Testis (tissue), 3 donors: ENCODE data around the gene SNAP25. TPM values are rescaled to one million over a fixed set of nuclear protein-coding genes. Genes with fewer than 3 reads are reported as not detected.

Experiments used
- DNase-seq: peaks from one replicate; pipeline ENCODE4 v3.0.0-alpha.2; 2019
- H3K27ac ChIP-seq, 2 donors: fragments of 200-600 bp; sonication (generic); one replicate each; pipeline ENCODE4 v1.5.1; 2019
- H3K27me3 ChIP-seq: fragments of 200-600 bp; sonication (generic); one replicate; pipeline ENCODE4 v1.5.1; 2019
- H3K36me3 ChIP-seq: fragments of 200-600 bp; sonication (generic); one replicate; pipeline ENCODE4 v1.5.1; 2017; ENCODE audit warnings: low read depth; ENCODE audit errors: missing control alignments
- H3K4me1 ChIP-seq: fragments of 200-600 bp; sonication (generic); one replicate; pipeline ENCODE4 v1.5.1; 2019
- H3K4me3 ChIP-seq, 2 donors: fragments of 200-600 bp; sonication (generic); one replicate each; pipeline ENCODE4 v1.5.1; 2017 to 2019
- H3K9me3 ChIP-seq: fragments of 200-600 bp; sonication (generic); one replicate; pipeline ENCODE4 v1.5.1; 2017
- CTCF ChIP-seq, 3 experiments: fragments of 450-650 bp in 2 of 3; fragments of 200-600 bp in 1 of 3; sonication (generic) in 1 of 3; IDR thresholded peaks; one replicate each; pipeline ENCODE4 v1.5.1; 2016 to 2019; ENCODE audit warnings: antibody characterized with exemption in 3 of 3, mild to moderate bottlenecking in 2 of 3, moderate library complexity in 1 of 3
- POLR2A ChIP-seq: fragments of 450-650 bp; IDR thresholded peaks from one replicate; pipeline ENCODE4 v1.6.1; 2017; ENCODE audit warnings: antibody characterized with exemption, mild to moderate bottlenecking, moderate library complexity
- WGBS, 2 donors: methylation state at CpG; one replicate each; pipeline ENCODE4 v1.1.5; 2018; 5-methylcytosine and 5-hydroxymethylcytosine counted together
- intact Hi-C: fragments of 100-400 bp; cut with DNase I; formaldehyde crosslinking; loops from one replicate; pipeline ENCODE4 v1.15.1; 2023; ENCODE audit warnings: low total_unique reads
- polyA plus RNA-seq: library from polyadenylated mRNA; stranded (reverse); fragments of 350-450 nt; fragmentation: Illumina TruSeq; extraction: RNeasy Lipid Tissue Mini Kit (QIAGEN cat#74804); gene quantifications from one replicate; pipeline ENCODE4 v1.2.3, GENCODE V29; 2014; ENCODE audit warnings: low read depth, low replicate concordance; ENCODE audit not compliant: insufficient read depth
- total RNA-seq, 2 donors: library from RNA; depleted of rRNA; stranded (reverse); fragments of >200 nt; gene quantifications; one replicate each; pipeline ENCODE4 v1.2.3, GENCODE V29; 2016

The SNAP25 gene
- total and polyA plus RNA-seq, 3 donors from 2014 or later = 8.0 to 13.7 (median 11.3) TPM

GRCh38 chr20:10219993-10220750 is 1.5 kb downstream of the SNAP25 start:
- DNase-seq = no peak
- H3K27me3 ChIP-seq = no peaks in the 10 kb centered on the region
- no peaks in the 10 kb centered on the region for H3K36me3 ChIP-seq
- H3K9me3 ChIP-seq = no peaks in the 10 kb centered on the region
- TF ChIP-seq POLR2A (no peak), CTCF (IDR thresholded peaks at IDR 0.05) (no peak)
- 54 to 70% methylated on average over 4 of the region's 4 CpGs for WGBS, 2 donors
- intact Hi-C loops = no loop called here
- peaks cover 4% of the 10 kb centered on the region for H3K4me1 ChIP-seq
- H3K27ac ChIP-seq = no peak overlapping the region
- H3K4me3 ChIP-seq = peak overlapping the region in 1 of 2 donors; percentile 77

- no peaks in the 10 kb centered on the region for H3K27me3 ChIP-seq
- intact Hi-C loops = no loop called here
- H3K27ac ChIP-seq = no peak overlapping the region
- peaks cover 4% of the 10 kb centered on the region for H3K4me1 ChIP-seq
- TF ChIP-seq POLR2A (no peak), CTCF (IDR thresholded peaks at IDR 0.05) (no peak)
- no peak overlapping the region for H3K4me3 ChIP-seq
- no peaks in the 10 kb centered on the region for H3K36me3 ChIP-seq
- H3K9me3 ChIP-seq = no peaks in the 10 kb centered on the region
- no peak for DNase-seq
- 77 to 81% methylated on average over 6 of the region's 6 CpGs for WGBS, 2 donors
Measured at GRCh38 chr20:10221021-10221420, 2.4 kb downstream of the SNAP25 start.

GRCh38 chr20:10225439-10226060 is 6.9 kb downstream of the SNAP25 start:
- WGBS, 2 donors = 83 to 89% methylated on average over 1 of the region's 1 CpG
- DNase-seq = no peak
- Histone ChIP-seq H3K4me3 (no peak overlapping the region), H3K27ac (no peak overlapping the region), H3K9me3 (no peaks in the 10 kb centered on the region), H3K4me1 (no peaks in the 10 kb centered on the region), H3K36me3 (no peaks in the 10 kb centered on the region), H3K27me3 (no peaks in the 10 kb centered on the region)
- TF ChIP-seq POLR2A = no peak
- TF ChIP-seq CTCF (IDR thresholded peaks at IDR 0.05) = peak in 1 of 3 experiments; percentile 11
- intact Hi-C loops = no loop called here

- DNase-seq = no peak
- Histone ChIP-seq H3K4me1 (no peaks in the 10 kb centered on the region), H3K27me3 (no peaks in the 10 kb centered on the region), H3K4me3 (no peak overlapping the region), H3K36me3 (no peaks in the 10 kb centered on the region), H3K9me3 (no peaks in the 10 kb centered on the region), H3K27ac (no peak overlapping the region)
- TF ChIP-seq CTCF (IDR thresholded peaks at IDR 0.05) (no peak), POLR2A (no peak)
- intact Hi-C loops = no loop called here
- 75 to 94% methylated on average over 2 of the region's 2 CpGs for WGBS, 2 donors
Measured at GRCh38 chr20:10228330-10228729, 9.7 kb downstream of the SNAP25 start.

GRCh38 chr20:10231290-10231689 is 12.7 kb downstream of the SNAP25 start:
- intact Hi-C loops = no loop called here
- H3K4me1 ChIP-seq = no peaks in the 10 kb centered on the region
- H3K9me3 ChIP-seq = no peaks in the 10 kb centered on the region
- no peaks in the 10 kb centered on the region for H3K36me3 ChIP-seq
- TF ChIP-seq CTCF (IDR thresholded peaks at IDR 0.05) = no peak
- TF ChIP-seq POLR2A = no peak
- H3K27ac ChIP-seq = peak overlapping the region in 1 of 2 donors; percentile 54
- peak; percentile 44 for DNase-seq
- H3K4me3 ChIP-seq = no peak overlapping the region
- H3K27me3 ChIP-seq = no peaks in the 10 kb centered on the region
